K562 (cell line): ENCODE results near the gene PAFAH1B2. TPM values are rescaled to one million over a fixed set of nuclear protein-coding genes. Genes with fewer than 3 reads are reported as not detected.
A peak's percentile ranks its signal among the peaks of the same experiment; 100 is the strongest.

ENCODE experiments used
- BCOR ChIP-seq: fragments of 450-650 bp; IDR thresholded peaks from 2 replicates; pipeline ENCODE4 v1.6.1; 2016
- CBFA2T3 ChIP-seq: fragments of 450-650 bp; IDR thresholded peaks from 2 replicates; pipeline ENCODE4 v1.6.1; 2017
- CGGBP1 ChIP-seq: fragments of 250-450 bp; sonication (Bioruptor Pico); IDR thresholded peaks from 2 replicates; pipeline ENCODE4 v1.9.0; 2021; ENCODE audit warnings: mild to moderate bottlenecking
- DEAF1 ChIP-seq: fragments of 450-650 bp; formaldehyde crosslinking; IDR thresholded peaks from 2 replicates; pipeline ENCODE4 v1.4.0; 2020; ENCODE audit warnings: mild to moderate bottlenecking, moderate library complexity
- EP400 ChIP-seq: fragments of 450-650 bp; IDR thresholded peaks from 2 replicates; pipeline ENCODE4 v1.6.1; 2017; ENCODE audit warnings: antibody characterized with exemption, mild to moderate bottlenecking, moderate library complexity
- FOXJ2 ChIP-seq: fragments of 200-800 bp; sonication (Bioruptor generic); IDR thresholded peaks from 2 replicates; pipeline ENCODE4 v1.6.1; 2016; ENCODE audit warnings: missing genetic modification characterization, missing compliant biosample characterization
- JUNB ChIP-seq: fragments of 450-650 bp; formaldehyde crosslinking; conservative IDR thresholded peaks from 2 replicates; pipeline ENCODE4 v1.4.0; 2020; ENCODE audit warnings: mild to moderate bottlenecking
- LARP7 ChIP-seq: fragments of 450-650 bp; IDR thresholded peaks from 2 replicates; pipeline ENCODE4 v1.6.1; 2016
- MTA2 ChIP-seq: fragments of 450-650 bp; IDR thresholded peaks from 2 replicates; pipeline ENCODE4 v1.6.1; 2016; ENCODE audit warnings: low read depth
- MXI1 ChIP-seq: IDR thresholded peaks from 2 replicates; pipeline ENCODE4 v1.6.1; 2011; ENCODE audit warnings: low read depth, mild to moderate bottlenecking, improper control_type of control experiment, low read length
- NCOR1 ChIP-seq: fragments of 450-650 bp; IDR thresholded peaks from 2 replicates; pipeline ENCODE4 v1.6.1; 2016; ENCODE audit warnings: mild to moderate bottlenecking, moderate library complexity
- NFIC ChIP-seq: fragments of 450-650 bp; IDR thresholded peaks from 2 replicates; pipeline ENCODE4 v1.6.1; 2017; ENCODE audit warnings: mild to moderate bottlenecking, inconsistent platforms
- PKNOX1 ChIP-seq: fragments of 450-650 bp; IDR thresholded peaks from 2 replicates; pipeline ENCODE4 v1.6.1; 2016
- RCOR1 ChIP-seq, 2 experiments: IDR thresholded peaks; 2 replicates each; pipeline ENCODE4 v1.6.1; 2012; ENCODE audit warnings: low read depth in 2 of 2, low read length in 2 of 2, borderline replicate concordance in 1 of 2, improper control_type of control experiment in 1 of 2
- SMAD4 ChIP-seq: fragments of 250-450 bp; sonication (Bioruptor Pico); conservative IDR thresholded peaks from 2 replicates; pipeline ENCODE4 v1.8.0; 2021; ENCODE audit warnings: inconsistent platforms, mild to moderate bottlenecking, moderate library complexity
- SMARCA4 ChIP-seq: fragments of 450-650 bp; IDR thresholded peaks from 2 replicates; pipeline ENCODE4 v1.6.1; 2016
- SOX6 ChIP-seq: fragments of 450-650 bp; IDR thresholded peaks from 2 replicates; pipeline ENCODE4 v1.6.1; 2014; ENCODE audit warnings: mild to moderate bottlenecking
- STAT5A ChIP-seq: IDR thresholded peaks from 2 replicates; pipeline ENCODE4 v1.6.1; 2012; ENCODE audit warnings: low read length, inconsistent platforms, borderline replicate concordance
- TCFL5 ChIP-seq: fragments of 250-450 bp; sonication (Bioruptor Pico); conservative IDR thresholded peaks from 2 replicates; pipeline ENCODE4 v1.6.1; 2021; ENCODE audit warnings: mild to moderate bottlenecking, moderate library complexity, matching md5 sums
- TEAD4 ChIP-seq, 2 experiments: sonication (generic) in 1 of 2; formaldehyde crosslinking in 1 of 2; IDR thresholded peaks; 2 replicates each; pipeline versions ENCODE4 v1.6.1 to v1.8.0; 2012 to 2022; ENCODE audit warnings: borderline replicate concordance in 1 of 2, inconsistent platforms in 1 of 2, low read length in 1 of 2, mild to moderate bottlenecking in 1 of 2, missing genetic modification reagents in 1 of 2
- TRIM24 ChIP-seq, 2 experiments: fragments of 450-650 bp; IDR thresholded peaks; 2 replicates each; pipeline ENCODE4 v1.6.1; 2016
- ZMIZ1 ChIP-seq, 2 experiments: fragments of 150-350 bp in 1 of 2; IDR thresholded peaks; 2 replicates each; pipeline ENCODE4 v1.6.1; 2012 to 2016; ENCODE audit warnings: low read depth in 2 of 2, low read length in 2 of 2, mild to moderate bottlenecking in 1 of 2, moderate library complexity in 1 of 2
- ZNF780A ChIP-seq: fragments of 250-450 bp; sonication (Bioruptor Pico); IDR thresholded peaks from 2 replicates; pipeline ENCODE4 v1.5.0; 2021; ENCODE audit warnings: mild to moderate bottlenecking
- polyA plus RNA-seq, 8 experiments: library from polyadenylated mRNA; depleted of rRNA in 4 of 8; stranded (reverse) in 5 of 8; unstranded in 3 of 8; fragments of >200 nt; fragmentation: Nextera tagmentation in 2 of 8; fragmentation: Illumina TruSeq in 1 of 8; extraction: Ambion mirVana in 2 of 8; extraction: Trizol in 1 of 8; gene quantifications; 2 replicates each; pipeline versions ENCODE4 v1.2.1 to v1.2.3, GENCODE V29; 2011 to 2014; ENCODE audit warnings: inconsistent platforms in 1 of 8, missing spikeins in 1 of 8
- total RNA-seq, 7 experiments: library from RNA; depleted of rRNA in 6 of 7; stranded (reverse); fragments of >200 nt in 6 of 7; fragmentation: Illumina TruSeq in 2 of 7; extraction: Trizol in 2 of 7; gene quantifications; 2 replicates each; pipeline versions ENCODE4 v1.2.1 to v1.2.3, GENCODE V29; 2011 to 2021; ENCODE audit warnings: low replicate concordance in 1 of 7

Gene PAFAH1B2
- total and polyA plus RNA-seq, 9 of the 15 experiments (the other 6 are each of a cell fraction or from before 2014, with no cell fraction given), result 27.8 to 94.7 (median 64.9) TPM

- TF ChIP-seq BCOR (peak; percentile 54; the same call in 1 of the 2 replicates), SMAD4 (CRISPR knock-in tag) (0 out of 2 replicates have a peak, but pooled peaks have one; percentile 42), NCOR1 (peak; percentile 90), FOXJ2 (tag) (peak; percentile 93; the same call in 1 of the 2 replicates), MXI1 (peak; percentile 35; the same call in 1 of the 2 replicates), STAT5A (peak; percentile 57), CBFA2T3 (peak; percentile 94), NFIC (peak; percentile 66), ZNF780A (CRISPR knock-in tag) (no peak), PKNOX1 (peak; percentile 34; the same call in 1 of the 2 replicates), TEAD4 (IDR thresholded peaks at IDR 0.05; ENCODE audit: low read length) (peak; percentile 86), TEAD4 (CRISPR knock-in tag; IDR thresholded peaks at IDR 0.05; ENCODE audit: borderline replicate concordance) (no peak), JUNB (CRISPR knock-in tag) (no peak), EP400 (peak; percentile 19; the same call in 1 of the 2 replicates), DEAF1 (CRISPR knock-in tag) (no peak), MTA2 (peak; percentile 78), CGGBP1 (CRISPR knock-in tag) (no peak), SOX6 (0 out of 2 replicates have a peak, but pooled peaks have one; percentile 18), TRIM24 (IDR thresholded peaks at IDR 0.05) (peak in 1 of 2 experiments; percentile 28; a peak in 2 of 4 replicates), SMARCA4 (peak; percentile 82), TCFL5 (CRISPR knock-in tag) (no peak), LARP7 (no peak), RCOR1 (IDR thresholded peaks at IDR 0.05; ENCODE audit: borderline replicate concordance in 1 of 2, low read depth in 2 of 2, low read length in 2 of 2) (peak in 1 of 2 experiments; percentile 84; a peak in 2 of 4 replicates), ZMIZ1 (IDR thresholded peaks at IDR 0.05; ENCODE audit: low read depth in 2 of 2, low read length in 2 of 2) (0 out of 4 replicates have a peak, but pooled peaks of 1 of the 2 experiments have one; percentile 51)
These were observed 48.6 kb upstream of the PAFAH1B2 start (continued) for GRCh38 chr11:117095284-117096161.
